K562 (cell line): Measurements from ENCODE around the gene COX10. TPM values are rescaled to one million over a fixed set of nuclear protein-coding genes. Genes with fewer than 3 reads are reported as not detected.

Experiments used
- ATAC-seq: fragments of 200-7000 bp; cut with Tn5 transposase; 3 replicates; pipeline ENCODE4 v1.9.1; 2020; ENCODE audit warnings: moderate library complexity
- BruUV-seq: library from RNA; stranded (reverse); fragments of 400-500 nt; replicated peaks from 2 replicates; lab custom pipeline; 2021; lab: Mats Ljungman, UMichigan
- CTCF ChIA-PET: fragments of 300-600 bp; formaldehyde crosslinking; extraction: SDS; loops from one replicate; lab custom pipeline; 2021; ENCODE audit warnings: low intra/inter-chr PET ratio; lab: Yijun Ruan, JAX
- POLR2A ChIA-PET: fragments of 300-600, 350-650 bp; sonication (Branson Sonifier 250); formaldehyde crosslinking; extraction: SDS; loops from one replicate; lab custom pipeline; 2021; ENCODE audit warnings: antibody characterized with exemption, inconsistent platforms; lab: Yijun Ruan, JAX
- DNase-seq, 4 experiments: peaks; one replicate each; pipeline versions ENCODE4 v3.0.0 to v3.0.0-alpha.2; 2011 to 2018; ENCODE audit warnings: low spot score in 3 of 4, mixed read lengths in 3 of 4; ENCODE audit errors: extremely low read depth in 1 of 4
- FAIRE-seq: peaks from 2 replicates; lab custom pipeline; 2011; peaks lifted over from hg19 to GRCh38; lab: Jason Lieb, UNC
- H2AFZ ChIP-seq: 2 replicates; pipeline ENCODE4 v1.6.0; 2011; ENCODE audit warnings: low read depth, low read length, control low read depth, inconsistent platforms
- H3K27ac ChIP-seq: fragments of 200-600 bp; 3 replicates; pipeline ENCODE4 v1.8.0; 2011; ENCODE audit warnings: low read depth, mild to moderate bottlenecking, control low read depth, inconsistent platforms, low read length, moderate library complexity, mixed read lengths; ENCODE audit errors: extremely low read depth
- H3K27me3 ChIP-seq, 2 experiments: fragments of 300-600 bp in 1 of 2; 2 replicates in 1 of 2; 3 replicates in 1 of 2; pipeline versions ENCODE4 v1.6.0 to v1.8.0; 2011; ENCODE audit warnings: inconsistent platforms in 2 of 2, low read length in 2 of 2, mild to moderate bottlenecking in 1 of 2, mixed read lengths in 1 of 2, moderate library complexity in 1 of 2; ENCODE audit not compliant: control insufficient read depth in 2 of 2, insufficient read depth in 2 of 2
- H3K36me3 ChIP-seq: fragments of 300-600 bp; 3 replicates; pipeline ENCODE4 v1.8.0; 2011; ENCODE audit warnings: mild to moderate bottlenecking, low read length, inconsistent platforms; ENCODE audit not compliant: control insufficient read depth, insufficient read depth
- H3K4me1 ChIP-seq, 2 experiments: fragments of 200-600 bp in 1 of 2; replicated peaks in 1 of 2; 2 replicates in 1 of 2; 3 replicates in 1 of 2; pipeline versions ENCODE4 v1.5.1 to v1.8.0; 2011; ENCODE audit warnings: inconsistent platforms in 2 of 2, low read length in 2 of 2, mild to moderate bottlenecking in 1 of 2, mixed read lengths in 1 of 2, moderate library complexity in 1 of 2; ENCODE audit not compliant: control insufficient read depth in 2 of 2, insufficient read depth in 2 of 2
- H3K4me2 ChIP-seq: 2 replicates; pipeline ENCODE4 v1.6.1; 2011; ENCODE audit warnings: low read length, control low read depth, inconsistent platforms, mixed read lengths; ENCODE audit not compliant: insufficient read depth
- H3K4me3 ChIP-seq: fragments of 200-600 bp; sonication (generic), shearing (Covaris generic); 2 replicates; pipeline ENCODE4 v1.5.1; 2016; ENCODE audit warnings: control low read depth, inconsistent platforms
- H3K79me2 ChIP-seq: fragments of 200-600 bp; 3 replicates; pipeline ENCODE4 v1.8.0; 2011; ENCODE audit warnings: low read length, inconsistent platforms; ENCODE audit not compliant: control insufficient read depth, insufficient read depth
- H3K9ac ChIP-seq, 2 experiments: 2 replicates each; pipeline versions ENCODE4 v1.6.0 to v1.6.1; 2011; ENCODE audit warnings: low read depth in 2 of 2, low read length in 2 of 2, control low read depth in 1 of 2, inconsistent platforms in 1 of 2, mild to moderate bottlenecking in 1 of 2, mixed read lengths in 1 of 2; ENCODE audit not compliant: insufficient read depth in 1 of 2
- H3K9me1 ChIP-seq: one replicate; pipeline ENCODE4 v1.6.0; 2011; ENCODE audit warnings: inconsistent platforms, mild to moderate bottlenecking, low read length, moderate library complexity; ENCODE audit not compliant: control insufficient read depth, insufficient read depth
- H3K9me3 ChIP-seq: replicated peaks from 2 replicates; pipeline ENCODE4 v1.5.1; 2011; ENCODE audit warnings: low read depth, low read length, inconsistent platforms; ENCODE audit not compliant: control insufficient read depth, insufficient read depth
- H4K20me1 ChIP-seq: replicated peaks from 2 replicates; pipeline ENCODE4 v1.6.1; 2011; ENCODE audit warnings: low read length, inconsistent platforms, mixed read lengths; ENCODE audit not compliant: control insufficient read depth, insufficient read depth
- EGR1 ChIP-seq: fragments of 450-650 bp; conservative IDR thresholded peaks from 2 replicates; pipeline ENCODE4 v1.6.1; 2017; ENCODE audit warnings: mild to moderate bottlenecking
- HIVEP1 ChIP-seq: fragments of 250-450 bp; sonication (Bioruptor Pico); IDR thresholded peaks from 2 replicates; pipeline ENCODE4 v1.4.0; 2020; ENCODE audit warnings: mild to moderate bottlenecking
- KAT2B ChIP-seq: IDR thresholded peaks from one replicate; pipeline ENCODE4 v1.6.1; 2012; ENCODE audit warnings: low read depth, mild to moderate bottlenecking, control low read depth, inconsistent platforms, low read length, moderate library complexity
- KLF13 ChIP-seq: fragments of 450-650 bp; IDR thresholded peaks from 2 replicates; pipeline ENCODE4 v1.6.1; 2016; ENCODE audit warnings: missing genetic modification characterization, low read depth, mild to moderate bottlenecking, missing compliant biosample characterization, moderate library complexity, borderline replicate concordance
- PKNOX1 ChIP-seq: fragments of 450-650 bp; IDR thresholded peaks from 2 replicates; pipeline ENCODE4 v1.6.1; 2016
- POU5F1 ChIP-seq: fragments of 150-350 bp; IDR thresholded peaks from 2 replicates; pipeline ENCODE4 v1.6.1; 2014; ENCODE audit warnings: borderline replicate concordance, low read length, low read depth, mild to moderate bottlenecking; ENCODE audit not compliant: partially characterized antibody
- RBM22 ChIP-seq: fragments of 200-400 bp; formaldehyde crosslinking; IDR thresholded peaks from 2 replicates; pipeline ENCODE4 v1.6.1; 2018; ENCODE audit warnings: low read length, low read depth; ENCODE audit not compliant: poor library complexity, severe bottlenecking
- RHOXF2B ChIP-seq: fragments of 250-450 bp; sonication (Bioruptor Pico); conservative IDR thresholded peaks from 2 replicates; pipeline ENCODE4 v1.5.1; 2021
- SIN3B ChIP-seq: fragments of 450-650 bp; IDR thresholded peaks from 2 replicates; pipeline ENCODE4 v1.6.1; 2017; ENCODE audit warnings: low read depth, mild to moderate bottlenecking, moderate library complexity
- SIRT6 ChIP-seq: IDR thresholded peaks from one replicate; pipeline ENCODE4 v1.6.1; 2012; ENCODE audit warnings: low read depth, mild to moderate bottlenecking, control low read depth, inconsistent platforms, low read length, moderate library complexity
- TCFL5 ChIP-seq: fragments of 250-450 bp; sonication (Bioruptor Pico); conservative IDR thresholded peaks from 2 replicates; pipeline ENCODE4 v1.6.1; 2021; ENCODE audit warnings: mild to moderate bottlenecking, moderate library complexity, matching md5 sums
- ZNF717 ChIP-seq: fragments of 250-450 bp; sonication (Bioruptor Pico); IDR thresholded peaks from 2 replicates; pipeline ENCODE4 v1.5.0; 2021
- ZNF766 ChIP-seq: fragments of 200-800 bp; sonication (Bioruptor generic); conservative IDR thresholded peaks from 2 replicates; pipeline ENCODE4 v1.6.1; 2016; ENCODE audit warnings: missing genetic modification characterization, missing compliant biosample characterization
- WGBS: fragments of 100-300 bp; shearing (Covaris generic); methylation state at CpG from one replicate; pipeline ENCODE4 v1.1.6; 2016; ENCODE audit warnings: low coverage, mixed read lengths; ENCODE audit not compliant: insufficient coverage; ENCODE audit errors: missing lambda C conversion rate; 5-methylcytosine and 5-hydroxymethylcytosine counted together
- in situ Hi-C: fragments of 300-500 bp; cut with MboI; formaldehyde crosslinking; loops from 4 replicates; pipeline ENCODE4 v1.15.0; 2018; ENCODE audit warnings: inconsistent platforms, mixed read lengths
- intact Hi-C: fragments of 100-400 bp; cut with micrococcal nuclease; formaldehyde crosslinking; loops from 2 replicates; pipeline ENCODE4 v1.14.2; 2022
- polyA plus RNA-seq, 8 experiments: library from polyadenylated mRNA; depleted of rRNA in 4 of 8; stranded (reverse) in 5 of 8; unstranded in 3 of 8; fragments of >200 nt; fragmentation: Nextera tagmentation in 2 of 8; fragmentation: Illumina TruSeq in 1 of 8; extraction: Ambion mirVana in 2 of 8; extraction: Trizol in 1 of 8; gene quantifications; 2 replicates each; pipeline versions ENCODE4 v1.2.1 to v1.2.3, GENCODE V29; 2011 to 2014; ENCODE audit warnings: inconsistent platforms in 1 of 8, missing spikeins in 1 of 8
- total RNA-seq, 7 experiments: library from RNA; depleted of rRNA in 6 of 7; stranded (reverse); fragments of >200 nt in 6 of 7; fragmentation: Illumina TruSeq in 2 of 7; extraction: Trizol in 2 of 7; gene quantifications; 2 replicates each; pipeline versions ENCODE4 v1.2.1 to v1.2.3, GENCODE V29; 2011 to 2021; ENCODE audit warnings: low replicate concordance in 1 of 7
- TF ChIP-seq, protein P1 (sequence below): fragments of 250-450 bp; sonication (Bioruptor Pico); IDR thresholded peaks from 2 replicates; pipeline ENCODE4 v1.4.0; 2020; ENCODE audit warnings: mild to moderate bottlenecking
- TF ChIP-seq, protein P2 (sequence below): sonication (generic); formaldehyde crosslinking; IDR thresholded peaks from 2 replicates; pipeline ENCODE4 v1.8.1; 2023; ENCODE audit warnings: mild to moderate bottlenecking, missing genetic modification reagents
- TF ChIP-seq, protein P3 (sequence below): fragments of 250-450 bp; sonication (Bioruptor Pico); IDR thresholded peaks from 2 replicates; pipeline ENCODE4 v1.9.0; 2021; ENCODE audit warnings: mild to moderate bottlenecking

The COX10 gene
- total and polyA plus RNA-seq, 9 of the 15 experiments (the other 6 are each of a cell fraction or from before 2014, with no cell fraction given) = 10.3 to 26.4 (median 17.8) TPM

GRCh38 chr17:14112407-14112806 lies 43.1 kb downstream of the COX10 start:
- Histone ChIP-seq H3K79me2 (peaks cover 21% of the 10 kb centered on the region), H3K4me3 (no peak overlapping the region), H3K4me2 (no peak overlapping the region), H3K4me1 (no peaks in the 10 kb centered on the region), H3K9me3 (no peaks in the 10 kb centered on the region), H2AFZ (no peak overlapping the region), H3K9ac (no peak overlapping the region), H3K36me3 (no peaks in the 10 kb centered on the region), H4K20me1 (no peaks in the 10 kb centered on the region), H3K9me1 (no peaks in the 10 kb centered on the region), H3K27ac (no peak overlapping the region), H3K27me3 (no peaks in the 10 kb centered on the region)
- FAIRE-seq (no peak), ATAC-seq (no peak), DNase-seq (no peak)
- intact Hi-C loops (no loop called here), in situ Hi-C loops (no loop called here)
- ChIA-PET CTCF (no interaction called here), POLR2A (no interaction called here)
- WGBS = 93% methylated on average over 2 of the region's 2 CpGs
- TF ChIP-seq PKNOX1 = no peak
- TF ChIP-seq, protein P1, sequence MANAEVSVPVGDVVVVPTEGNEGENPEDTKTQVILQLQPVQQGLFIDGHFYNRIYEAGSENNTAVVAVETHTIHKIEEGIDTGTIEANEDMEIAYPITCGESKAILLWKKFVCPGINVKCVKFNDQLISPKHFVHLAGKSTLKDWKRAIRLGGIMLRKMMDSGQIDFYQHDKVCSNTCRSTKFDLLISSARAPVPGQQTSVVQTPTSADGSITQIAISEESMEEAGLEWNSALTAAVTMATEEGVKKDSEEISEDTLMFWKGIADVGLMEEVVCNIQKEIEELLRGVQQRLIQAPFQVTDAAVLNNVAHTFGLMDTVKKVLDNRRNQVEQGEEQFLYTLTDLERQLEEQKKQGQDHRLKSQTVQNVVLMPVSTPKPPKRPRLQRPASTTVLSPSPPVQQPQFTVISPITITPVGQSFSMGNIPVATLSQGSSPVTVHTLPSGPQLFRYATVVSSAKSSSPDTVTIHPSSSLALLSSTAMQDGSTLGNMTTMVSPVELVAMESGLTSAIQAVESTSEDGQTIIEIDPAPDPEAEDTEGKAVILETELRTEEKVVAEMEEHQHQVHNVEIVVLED = no peak
- no peak for TF ChIP-seq SIRT6
- no peak for TF ChIP-seq HIVEP1
- no peak for TF ChIP-seq SIN3B
- TF ChIP-seq TCFL5 = no peak
- TF ChIP-seq RBM22 = no peak
- no peak for TF ChIP-seq ZNF766
- TF ChIP-seq, protein P2, sequence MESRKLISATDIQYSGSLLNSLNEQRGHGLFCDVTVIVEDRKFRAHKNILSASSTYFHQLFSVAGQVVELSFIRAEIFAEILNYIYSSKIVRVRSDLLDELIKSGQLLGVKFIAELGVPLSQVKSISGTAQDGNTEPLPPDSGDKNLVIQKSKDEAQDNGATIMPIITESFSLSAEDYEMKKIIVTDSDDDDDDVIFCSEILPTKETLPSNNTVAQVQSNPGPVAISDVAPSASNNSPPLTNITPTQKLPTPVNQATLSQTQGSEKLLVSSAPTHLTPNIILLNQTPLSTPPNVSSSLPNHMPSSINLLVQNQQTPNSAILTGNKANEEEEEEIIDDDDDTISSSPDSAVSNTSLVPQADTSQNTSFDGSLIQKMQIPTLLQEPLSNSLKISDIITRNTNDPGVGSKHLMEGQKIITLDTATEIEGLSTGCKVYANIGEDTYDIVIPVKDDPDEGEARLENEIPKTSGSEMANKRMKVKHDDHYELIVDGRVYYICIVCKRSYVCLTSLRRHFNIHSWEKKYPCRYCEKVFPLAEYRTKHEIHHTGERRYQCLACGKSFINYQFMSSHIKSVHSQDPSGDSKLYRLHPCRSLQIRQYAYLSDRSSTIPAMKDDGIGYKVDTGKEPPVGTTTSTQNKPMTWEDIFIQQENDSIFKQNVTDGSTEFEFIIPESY = no peak
- no peak for TF ChIP-seq EGR1
- TF ChIP-seq ZNF717 (CRISPR knock-in tag) = no peak
- TF ChIP-seq, protein P3, sequence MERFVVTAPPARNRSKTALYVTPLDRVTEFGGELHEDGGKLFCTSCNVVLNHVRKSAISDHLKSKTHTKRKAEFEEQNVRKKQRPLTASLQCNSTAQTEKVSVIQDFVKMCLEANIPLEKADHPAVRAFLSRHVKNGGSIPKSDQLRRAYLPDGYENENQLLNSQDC (CRISPR knock-in tag) = no peak
- no peak for TF ChIP-seq POU5F1
- no peak for TF ChIP-seq KAT2B
- TF ChIP-seq RHOXF2B (CRISPR knock-in tag) = no peak
- no peak for TF ChIP-seq KLF13
- BruUV-seq = no TSS peak
